ENCODE results near the gene RAC3. TPM values are rescaled to one million over a fixed set of nuclear protein-coding genes. Genes with fewer than 3 reads are reported as not detected.
A peak's percentile ranks its signal among the peaks of the same experiment; 100 is the strongest.

The RAC3 gene
- total RNA-seq, 1 experiment from 2014 or later, result 175 TPM

- peaks cover 2% of the 10 kb centered on the region; the same call in 1 of the 2 replicates for H3K36me3 ChIP-seq (replicated peaks; ENCODE audit: control insufficient read depth, insufficient read depth, low read length)
- DNase-seq, result no peak
- no peak overlapping the region for H3K4me3 ChIP-seq (ENCODE audit: insufficient read depth, low read depth, low read length)
- no peaks in the 10 kb centered on the region for H3K27me3 ChIP-seq (ENCODE audit: control insufficient read depth, insufficient read depth, low read length)
Measured at GRCh38 chr17:82047379-82047778, 15.9 kb downstream of the RAC3 start.

GRCh38 chr17:82047914-82048570 lies 16.6 kb downstream of the RAC3 start:
- no peak for DNase-seq
- Histone ChIP-seq H3K27me3 (ENCODE audit: control insufficient read depth, insufficient read depth, low read length) (no peaks in the 10 kb centered on the region), H3K36me3 (replicated peaks; ENCODE audit: control insufficient read depth, insufficient read depth, low read length) (peaks cover 2% of the 10 kb centered on the region; the same call in 1 of the 2 replicates), H3K4me3 (ENCODE audit: insufficient read depth, low read depth, low read length) (no peak overlapping the region)

- Histone ChIP-seq H3K4me3 (ENCODE audit: insufficient read depth, low read depth, low read length) (no peak overlapping the region), H3K27me3 (ENCODE audit: control insufficient read depth, insufficient read depth, low read length) (no peaks in the 10 kb centered on the region), H3K36me3 (replicated peaks; ENCODE audit: control insufficient read depth, insufficient read depth, low read length) (peaks cover 2% of the 10 kb centered on the region; the same call in 1 of the 2 replicates)
- DNase-seq, result no peak
Measured at GRCh38 chr17:82048571-82048971, 17.1 kb downstream of the RAC3 start.

GRCh38 chr17:82049106-82049505 lies 17.6 kb downstream of the RAC3 start:
- DNase-seq, result no peak
- peaks cover 5% of the 10 kb centered on the region for H3K36me3 ChIP-seq (replicated peaks; ENCODE audit: control insufficient read depth, insufficient read depth, low read length)

GRCh38 chr17:82049521-82049971 lies 18.1 kb downstream of the RAC3 start:
- H3K4me3 ChIP-seq (ENCODE audit: insufficient read depth, low read depth, low read length), result no peak overlapping the region
- H3K36me3 ChIP-seq (replicated peaks; ENCODE audit: control insufficient read depth, insufficient read depth, low read length), result peaks cover 5% of the 10 kb centered on the region
- DNase-seq, result no peak
- no peaks in the 10 kb centered on the region for H3K27me3 ChIP-seq (ENCODE audit: control insufficient read depth, insufficient read depth, low read length)

More at GRCh38 chr17:82049106-82049505, 17.6 kb downstream of the RAC3 start:
- Histone ChIP-seq H3K4me3 (ENCODE audit: insufficient read depth, low read depth, low read length) (no peak overlapping the region), H3K27me3 (ENCODE audit: control insufficient read depth, insufficient read depth, low read length) (no peaks in the 10 kb centered on the region)

- Histone ChIP-seq H3K4me3 (ENCODE audit: insufficient read depth, low read depth, low read length) (no peak overlapping the region), H3K36me3 (replicated peaks; ENCODE audit: control insufficient read depth, insufficient read depth, low read length) (peaks cover 10% of the 10 kb centered on the region), H3K27me3 (ENCODE audit: control insufficient read depth, insufficient read depth, low read length) (no peaks in the 10 kb centered on the region)
- DNase-seq, result no peak
Measured at GRCh38 chr17:82050152-82050760, 18.8 kb downstream of the RAC3 start.

- Histone ChIP-seq H3K27me3 (ENCODE audit: control insufficient read depth, insufficient read depth, low read length) (no peaks in the 10 kb centered on the region), H3K36me3 (replicated peaks; ENCODE audit: control insufficient read depth, insufficient read depth, low read length) (peaks cover 15% of the 10 kb centered on the region), H3K4me3 (ENCODE audit: insufficient read depth, low read depth, low read length) (peak overlapping the region; percentile 83)
- peak; percentile 93 for DNase-seq
Measured at GRCh38 chr17:82050761-82051641, 19.5 kb downstream of the RAC3 start.

GRCh38 chr17:82051776-82052637 lies 20.5 kb downstream of the RAC3 start, which contains the start of the genes GPS1 and RFNG:
Gene GPS1, plus strand, starts transcription at chr17:82051898. Its CDS starts 34 bp downstream, at chr17:82051932.
Gene RFNG, minus strand, starts transcription at chr17:82051811. Its CDS starts 45 bp downstream, at chr17:82051766.
- no peaks in the 10 kb centered on the region for H3K27me3 ChIP-seq (ENCODE audit: control insufficient read depth, insufficient read depth, low read length)
- peaks cover 17% of the 10 kb centered on the region for H3K36me3 ChIP-seq (replicated peaks; ENCODE audit: control insufficient read depth, insufficient read depth, low read length)
- H3K4me3 ChIP-seq (ENCODE audit: insufficient read depth, low read depth, low read length), result peak within 1 kb of the TSS; percentile 83
- peak; percentile 97 for DNase-seq

- DNase-seq, result no peak
- Histone ChIP-seq H3K36me3 (replicated peaks; ENCODE audit: control insufficient read depth, insufficient read depth, low read length) (peaks cover 19% of the 10 kb centered on the region), H3K4me3 (ENCODE audit: insufficient read depth, low read depth, low read length) (peak overlapping the region; percentile 83), H3K27me3 (ENCODE audit: control insufficient read depth, insufficient read depth, low read length) (no peaks in the 10 kb centered on the region)
Measured at GRCh38 chr17:82052638-82053059, 21.2 kb downstream of the RAC3 start.

- H3K4me3 ChIP-seq (ENCODE audit: insufficient read depth, low read depth, low read length), result no peak overlapping the region; the same call in 1 of the 2 replicates
- no peaks in the 10 kb centered on the region for H3K27me3 ChIP-seq (ENCODE audit: control insufficient read depth, insufficient read depth, low read length)
- peaks cover 19% of the 10 kb centered on the region for H3K36me3 ChIP-seq (replicated peaks; ENCODE audit: control insufficient read depth, insufficient read depth, low read length)
- DNase-seq, result no peak
Measured at GRCh38 chr17:82053130-82053529, 21.7 kb downstream of the RAC3 start.

GRCh38 chr17:82053556-82054263 lies 22.2 kb downstream of the RAC3 start:
- H3K4me3 ChIP-seq (ENCODE audit: insufficient read depth, low read depth, low read length), result no peak overlapping the region; the same call in 1 of the 2 replicates
- H3K36me3 ChIP-seq (replicated peaks; ENCODE audit: control insufficient read depth, insufficient read depth, low read length), result peaks cover 19% of the 10 kb centered on the region
- DNase-seq, result no peak
- H3K27me3 ChIP-seq (ENCODE audit: control insufficient read depth, insufficient read depth, low read length), result no peaks in the 10 kb centered on the region

- Histone ChIP-seq H3K36me3 (replicated peaks; ENCODE audit: control insufficient read depth, insufficient read depth, low read length) (peaks cover 17% of the 10 kb centered on the region), H3K4me3 (ENCODE audit: insufficient read depth, low read depth, low read length) (no peak overlapping the region), H3K27me3 (ENCODE audit: control insufficient read depth, insufficient read depth, low read length) (no peaks in the 10 kb centered on the region)
- no peak for DNase-seq
Measured at GRCh38 chr17:82054351-82055022, 23.0 kb downstream of the RAC3 start.

All from H7 (cell line).